GM18868 (cell line): Measurements from ENCODE around the gene NKX6-1.

Experiments used
- ATAC-seq: cut with Tn5 transposase; IDR thresholded peaks from one replicate; pipeline ENCODE4 v1.9.1; 2021; ENCODE audit warnings: mild to moderate bottlenecking, moderate library complexity; ENCODE audit not compliant: unreplicated experiment

NKX6-1 gene

DNA sequence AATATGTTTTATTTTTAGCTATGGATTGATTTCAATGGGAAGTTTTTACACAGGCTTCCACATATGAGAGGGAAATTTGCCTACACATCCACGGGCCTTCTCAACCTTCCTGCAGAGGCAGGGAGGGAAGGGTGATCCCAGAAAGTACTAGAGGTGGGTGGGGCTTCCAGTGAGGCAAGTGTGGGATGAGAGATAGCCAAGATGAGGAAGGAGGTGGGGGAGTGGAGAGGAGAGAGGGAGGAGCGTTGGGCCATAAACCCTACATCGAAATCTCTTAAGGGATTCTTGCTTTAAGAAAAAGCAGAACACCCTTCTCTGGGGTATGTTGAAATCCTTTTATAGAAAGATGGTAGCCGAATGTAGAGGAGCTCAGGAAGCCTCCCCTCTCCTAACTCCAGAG is 19.0 kb downstream of the NKX6-1 start:
- ATAC-seq, result no peak

DNA sequence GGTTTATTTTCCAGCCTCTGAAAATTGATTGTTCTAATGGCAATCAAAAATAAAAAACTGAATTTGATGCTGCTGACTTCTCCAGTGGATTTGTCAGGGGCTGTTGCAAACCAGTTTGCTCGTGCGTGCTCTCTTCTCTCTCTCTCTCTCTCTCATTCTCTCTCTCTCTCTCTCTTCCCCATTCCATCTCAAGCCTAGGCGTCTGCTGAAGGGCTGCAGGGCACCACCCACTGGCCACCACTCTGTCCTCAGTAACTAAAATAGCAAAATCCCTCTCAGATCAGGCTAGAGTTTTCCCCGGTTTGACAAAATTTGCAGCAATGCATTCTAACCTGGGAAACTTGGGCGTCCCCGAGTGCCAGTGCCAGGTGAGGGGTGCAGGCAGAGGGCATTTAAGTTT is 19.4 kb downstream of the NKX6-1 start:
- no peak for ATAC-seq

DNA sequence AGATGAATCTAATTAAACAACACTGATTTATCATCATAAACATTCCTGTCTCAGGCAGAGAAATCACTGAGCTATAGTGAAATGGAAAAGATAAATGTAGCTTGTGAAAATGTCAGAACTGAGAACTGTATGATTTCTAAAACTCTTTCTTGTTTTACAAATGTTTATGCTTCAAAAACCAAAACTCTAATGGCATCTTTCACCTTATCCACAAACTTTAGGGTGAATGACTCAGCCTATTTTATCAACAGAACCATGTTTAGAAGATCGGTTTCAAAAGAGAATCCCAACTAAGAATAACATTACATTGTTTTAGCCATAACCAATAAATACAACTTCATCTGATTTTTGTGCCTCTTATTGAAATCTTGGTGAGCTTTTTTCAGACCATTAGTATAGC is 21.4 kb downstream of the NKX6-1 start:
- ATAC-seq, result no peak

DNA sequence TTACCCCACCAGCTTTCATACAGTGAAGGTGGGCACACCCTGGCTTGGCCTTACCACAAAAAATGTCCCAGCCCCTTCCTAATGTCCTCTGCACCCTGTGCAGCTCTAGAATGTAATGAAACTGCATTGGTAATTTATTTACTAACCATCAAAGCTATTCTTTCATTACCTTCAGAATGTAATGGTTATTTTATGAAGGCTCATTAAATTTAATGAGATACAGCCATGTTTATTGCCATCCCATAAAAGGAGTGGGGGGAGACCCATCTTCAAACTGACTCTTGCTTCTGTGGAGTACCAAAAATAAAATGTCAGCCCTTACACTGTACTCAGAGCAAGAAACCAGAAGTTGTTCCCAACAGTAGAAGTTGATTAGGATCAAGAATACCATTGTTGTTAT is 25.0 kb downstream of the NKX6-1 start:
- ATAC-seq, result no peak

DNA sequence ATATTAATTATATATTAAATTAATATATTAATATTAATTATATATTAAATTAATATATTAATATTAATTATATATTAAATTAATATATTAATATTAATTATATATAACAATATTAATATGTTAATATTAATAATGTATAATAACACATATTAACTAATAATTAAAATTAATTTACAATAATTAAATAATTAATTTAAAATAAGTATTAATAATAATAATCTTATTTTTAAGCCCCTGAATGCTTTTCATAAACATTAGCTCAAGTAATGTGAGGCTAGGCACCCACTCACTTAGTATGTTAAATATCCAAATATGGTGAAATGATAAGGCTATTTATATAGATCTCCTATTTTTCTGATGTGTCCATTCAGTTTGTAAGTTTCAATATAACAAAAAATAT is 26.9 kb downstream of the NKX6-1 start:
- ATAC-seq, result no peak

DNA sequence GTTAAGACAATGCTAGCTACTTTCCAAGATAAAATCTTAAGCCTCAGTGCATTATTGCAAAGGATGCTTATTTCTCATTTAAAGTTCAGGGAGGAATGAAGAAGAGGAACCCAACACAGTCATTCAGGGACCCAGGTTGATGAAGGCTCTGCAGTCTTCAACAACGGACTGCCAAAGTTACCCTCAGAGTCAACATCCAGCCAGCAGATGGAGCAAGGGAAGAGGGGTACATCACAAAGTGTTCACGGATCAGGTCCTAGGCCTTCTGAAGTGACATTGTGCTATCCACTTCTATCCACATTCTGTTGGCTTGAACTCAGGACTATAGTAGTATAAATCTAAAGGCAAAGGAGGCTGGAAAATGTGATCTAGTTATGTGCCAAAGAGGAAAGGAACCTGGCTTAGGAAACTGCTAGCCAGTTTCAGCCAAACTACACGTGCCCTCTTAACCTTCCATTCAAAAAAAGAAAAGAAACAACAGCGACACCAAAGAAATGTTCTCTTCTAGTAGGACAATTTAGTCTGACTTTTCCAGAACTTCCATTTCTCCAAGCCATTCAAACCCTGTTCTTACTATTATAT is 28.8 kb downstream of the NKX6-1 start:
- ATAC-seq, result no peak

DNA sequence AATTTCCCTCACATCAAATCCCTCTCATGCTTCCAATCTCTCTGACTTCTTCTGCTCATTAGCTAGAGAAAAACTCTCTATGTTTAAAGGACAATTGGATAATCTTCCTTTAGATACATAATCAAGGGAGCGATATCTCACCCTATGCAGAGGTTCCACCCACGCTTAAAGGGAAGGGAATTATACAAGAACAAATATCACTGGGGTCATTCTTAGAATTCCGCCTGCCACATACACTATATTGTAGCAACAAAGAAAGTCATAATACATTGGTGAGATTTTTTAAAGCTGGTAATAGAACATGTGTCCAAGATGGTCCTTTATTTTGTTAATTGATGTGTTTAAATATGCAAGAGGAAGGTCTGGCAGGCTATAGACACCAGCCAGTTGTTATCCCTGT is 31.5 kb downstream of the NKX6-1 start:
- ATAC-seq, result no peak

DNA sequence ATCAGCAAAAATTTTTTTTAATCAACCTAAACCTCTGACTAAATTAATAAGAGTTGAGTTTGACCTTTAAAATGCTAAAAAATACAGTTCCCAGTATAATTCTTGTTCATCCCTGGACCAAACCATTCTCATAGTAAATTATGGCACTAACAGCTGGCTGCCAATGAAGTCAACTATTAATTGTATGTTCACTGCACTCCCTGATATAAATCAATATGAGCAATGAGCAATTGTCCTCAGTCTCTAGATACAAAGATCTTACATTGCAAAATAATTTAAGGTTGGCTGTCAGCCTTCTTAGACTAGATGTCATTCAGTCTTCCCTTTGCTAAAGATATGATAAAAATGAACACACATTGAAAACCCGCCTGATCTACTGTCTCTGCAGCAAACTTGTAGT is 39.3 kb downstream of the NKX6-1 start:
- no peak for ATAC-seq

DNA sequence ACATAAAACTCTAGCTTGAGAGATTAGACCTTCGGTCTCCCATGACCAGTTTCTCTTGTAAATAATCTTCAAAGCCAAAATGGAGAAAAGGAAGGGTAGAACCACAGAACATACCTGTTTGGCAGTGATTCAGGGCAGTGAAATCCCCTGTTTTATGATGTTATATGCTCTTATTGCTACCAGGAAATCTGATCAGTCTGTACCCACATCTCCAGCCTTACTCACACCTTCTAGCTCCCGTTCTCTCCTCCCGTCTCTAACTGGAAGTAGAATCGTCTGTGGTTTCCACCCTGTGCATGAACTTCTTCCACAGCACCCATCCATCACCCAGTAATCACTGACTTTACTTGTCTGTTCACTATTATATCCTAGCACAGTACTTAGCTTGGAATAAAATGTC is 42.9 kb downstream of the NKX6-1 start:
- no peak for ATAC-seq

DNA sequence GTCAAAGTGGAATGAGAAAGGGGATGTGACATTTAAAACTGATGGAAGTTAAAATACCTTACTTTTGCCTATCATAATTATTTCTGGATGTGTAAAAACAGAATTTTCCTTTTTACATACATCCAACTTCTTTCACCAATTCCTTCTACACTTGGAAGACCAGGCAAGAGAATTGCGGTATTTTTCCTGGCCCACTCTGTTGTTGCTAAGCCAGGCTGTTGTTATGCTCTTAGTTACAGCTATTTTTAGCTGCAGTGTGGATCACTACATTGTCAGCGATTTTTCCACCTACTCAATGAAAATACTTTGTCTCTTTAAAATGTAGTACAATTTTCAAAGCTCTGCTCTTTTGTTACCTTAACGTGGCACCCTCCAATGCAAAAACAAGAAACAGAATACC is 43.4 kb downstream of the NKX6-1 start:
- no peak for ATAC-seq

DNA sequence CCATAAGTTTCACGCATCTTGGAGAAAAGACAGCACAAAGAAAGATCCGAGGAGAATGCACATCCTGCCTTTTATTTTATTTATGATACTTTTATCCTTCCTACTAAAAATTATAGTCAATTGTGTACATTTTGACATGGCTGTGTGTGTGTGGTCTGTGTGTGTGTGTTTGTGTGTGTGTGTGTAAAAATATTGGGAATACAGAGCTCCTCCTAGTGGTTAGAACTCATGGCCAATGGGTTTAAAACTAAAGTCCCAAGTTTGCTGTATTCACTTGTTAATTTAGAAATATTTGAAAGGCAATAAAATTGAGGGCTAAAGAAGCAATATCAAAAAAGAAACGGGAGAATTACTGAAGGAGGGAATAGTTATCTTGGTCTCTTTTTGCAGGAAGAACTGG is 47.5 kb downstream of the NKX6-1 start:
- ATAC-seq, result no peak

DNA sequence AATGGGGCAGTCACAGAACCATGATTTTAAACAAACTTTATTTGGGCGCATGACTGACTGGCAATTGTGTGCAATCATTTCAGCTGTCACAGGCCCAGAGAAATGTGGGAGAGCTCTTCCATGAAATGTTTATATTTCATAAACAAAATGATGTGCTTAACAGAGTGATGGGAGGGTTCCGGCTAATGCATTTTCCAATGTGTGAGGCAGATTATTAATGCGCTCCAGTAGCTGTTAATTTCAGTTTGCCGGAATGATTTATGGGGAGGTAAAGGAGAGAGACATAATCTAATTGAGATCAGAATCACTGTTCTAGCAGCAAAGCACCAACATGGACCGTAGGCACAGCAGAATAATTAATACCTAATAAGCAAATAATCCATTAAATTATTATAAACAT is 55.6 kb downstream of the NKX6-1 start:
- ATAC-seq, result no peak

DNA sequence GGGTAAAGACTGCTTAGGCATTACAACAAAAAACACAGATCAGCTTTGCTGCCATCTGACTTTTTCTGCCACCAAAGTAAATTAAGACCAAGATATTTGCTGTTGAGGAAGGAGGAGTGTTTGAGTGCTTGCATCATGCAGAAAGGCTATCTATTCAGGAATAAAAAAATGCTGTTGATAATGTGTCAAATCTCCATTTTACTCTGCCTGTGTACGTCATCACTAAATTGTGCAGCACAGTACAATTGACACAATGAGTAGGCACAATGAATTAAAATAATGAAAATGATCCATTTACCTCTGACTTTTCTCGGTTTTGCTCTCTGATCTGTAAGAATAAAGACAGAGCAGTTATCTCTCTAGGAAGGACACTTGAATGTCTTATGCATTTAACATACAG is 56.3 kb downstream of the NKX6-1 start:
- no peak for ATAC-seq
